RPMI7951 (cell line): ENCODE results near the gene IGFBPL1. TPM values are rescaled to one million over a fixed set of nuclear protein-coding genes. Genes with fewer than 3 reads are reported as not detected.

Source experiments
- DNase-seq: peaks from one replicate; pipeline ENCODE4 v3.0.0-alpha.2; 2012; ENCODE audit warnings: low read depth
- total RNA-seq: library from RNA; depleted of rRNA; stranded (reverse); fragments of >200 nt; shearing (Covaris generic); gene quantifications from 2 replicates; pipeline ENCODE4 v1.2.3, GENCODE V29; 2014

The IGFBPL1 gene
- total RNA-seq, 1 experiment from 2014 or later: not detected

DNA sequence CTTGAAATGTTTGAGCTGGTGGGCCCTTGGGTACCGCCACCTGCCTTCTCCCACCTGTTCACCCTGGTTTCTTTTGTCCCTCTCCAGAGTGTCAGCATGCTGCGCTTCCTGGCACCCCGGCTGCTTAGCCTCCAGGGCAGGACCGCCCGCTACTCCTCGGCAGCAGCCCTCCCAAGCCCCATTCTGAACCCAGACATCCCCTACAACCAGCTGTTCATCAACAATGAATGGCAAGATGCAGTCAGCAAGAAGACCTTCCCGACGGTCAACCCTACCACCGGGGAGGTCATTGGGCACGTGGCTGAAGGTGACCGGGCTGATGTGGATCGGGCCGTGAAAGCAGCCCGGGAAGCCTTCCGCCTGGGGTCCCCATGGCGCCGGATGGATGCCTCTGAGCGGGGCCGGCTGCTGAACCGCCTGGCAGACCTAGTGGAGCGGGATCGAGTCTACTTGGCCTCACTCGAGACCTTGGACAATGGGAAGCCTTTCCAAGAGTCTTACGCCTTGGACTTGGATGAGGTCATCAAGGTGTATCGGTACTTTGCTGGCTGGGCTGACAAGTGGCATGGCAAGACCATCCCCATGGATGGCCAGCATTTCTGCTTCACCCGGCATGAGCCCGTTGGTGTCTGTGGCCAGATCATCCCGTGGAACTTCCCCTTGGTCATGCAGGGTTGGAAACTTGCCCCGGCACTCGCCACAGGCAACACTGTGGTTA, 28.4 kb downstream of the IGFBPL1 start:
- DNase-seq: no peak

DNA sequence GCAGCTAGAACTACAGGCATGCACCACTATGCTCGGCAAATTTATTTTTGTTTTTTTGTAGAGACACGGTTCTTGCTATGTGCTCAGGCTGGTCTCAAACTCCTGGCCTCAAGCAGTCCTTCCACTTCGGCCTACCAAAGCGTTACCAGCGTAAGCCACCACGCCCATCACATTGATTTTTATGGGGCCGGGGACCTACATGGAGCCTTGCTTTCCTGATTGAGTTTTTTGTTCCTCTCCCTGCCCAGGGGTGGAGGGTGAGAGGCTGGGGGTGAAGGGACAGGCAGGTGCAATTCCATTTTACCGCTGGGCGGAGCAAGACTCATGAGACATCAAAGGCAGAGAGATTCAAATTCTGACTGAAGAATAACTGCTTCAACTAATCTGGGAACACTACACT, 29.8 kb downstream of the IGFBPL1 start:
- DNase-seq: no peak

DNA sequence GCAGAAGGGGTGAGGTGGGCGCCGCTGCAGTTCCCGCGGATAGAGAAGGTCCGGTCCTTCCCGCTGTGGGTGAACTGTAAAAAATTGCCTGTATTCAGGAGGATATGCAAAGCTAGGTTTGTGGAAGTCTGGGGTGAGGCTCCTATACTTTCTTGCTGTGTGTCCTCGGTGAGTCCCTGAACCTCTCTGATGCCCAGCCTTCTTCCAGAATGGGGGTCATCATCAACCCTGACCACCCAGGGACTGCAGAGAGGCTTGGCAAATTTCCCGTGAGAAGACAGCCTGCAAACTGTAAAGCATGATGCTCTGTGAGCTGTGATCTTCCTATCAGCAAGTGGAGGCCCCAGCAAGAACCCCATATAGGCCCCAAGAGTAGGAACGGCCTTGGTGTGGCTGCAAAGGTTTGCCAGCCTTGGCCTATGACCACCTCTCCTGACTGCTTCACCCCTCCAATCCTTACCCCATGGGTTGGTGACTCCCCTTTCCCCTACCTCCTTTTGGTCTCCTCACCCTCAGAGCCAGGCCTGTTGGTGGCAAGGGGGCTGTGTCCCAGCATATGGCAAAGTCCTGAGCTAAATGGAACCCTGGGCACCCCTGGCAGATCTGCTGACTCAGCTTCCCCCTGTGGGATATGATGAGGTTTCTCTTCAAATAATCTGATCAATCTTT, 31.0 kb downstream of the IGFBPL1 start:
- no peak for DNase-seq

DNA sequence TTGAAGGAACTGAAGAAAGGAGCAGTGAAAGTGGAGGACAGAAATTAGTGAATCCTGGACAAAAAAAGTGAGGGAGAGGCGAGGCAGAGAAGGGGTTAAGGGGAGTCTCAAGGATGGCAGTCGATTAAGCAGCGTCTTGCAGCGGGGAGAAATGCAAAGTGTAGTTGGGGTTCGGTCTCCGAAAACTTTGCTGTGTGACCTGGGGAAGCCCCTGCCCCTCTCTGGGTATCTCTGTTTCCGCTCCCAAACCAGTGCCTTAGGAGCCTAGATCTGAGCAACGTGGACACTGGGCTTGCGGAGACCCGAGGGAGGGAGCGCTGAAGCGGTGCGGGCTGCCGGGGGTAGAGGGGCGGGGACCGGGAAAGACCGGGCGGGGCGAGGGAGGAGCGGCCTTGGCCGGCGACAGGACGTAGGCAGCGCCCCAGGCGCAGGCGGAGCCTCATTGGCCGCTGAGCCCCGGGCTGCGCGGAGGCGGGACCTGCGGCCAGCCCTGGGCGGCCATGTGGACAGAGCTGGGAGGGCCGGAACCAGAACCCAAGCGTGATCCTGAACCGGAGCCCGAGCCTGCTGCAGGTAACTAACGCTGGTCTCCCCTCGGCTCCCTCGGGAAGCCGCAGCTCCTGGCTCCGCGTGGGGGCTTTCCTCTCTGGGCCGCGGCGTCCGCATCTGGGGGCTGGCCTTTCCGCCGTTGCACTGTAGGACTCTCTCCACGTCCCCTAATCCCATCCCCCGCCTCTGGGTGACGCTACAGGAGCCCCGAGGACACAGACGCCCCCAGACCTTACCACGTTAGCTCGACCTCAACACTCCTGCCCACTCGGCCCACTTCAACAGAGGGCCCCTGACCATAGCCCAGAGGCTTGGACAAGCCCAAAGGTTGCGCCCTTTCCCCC, 31.8 kb downstream of the IGFBPL1 start, which contains the start of gene ALDH1B1:
ALDH1B1 (plus strand) TSS at position 468 of the 893 bp plus-strand sequence. CDS start 3,047 bp downstream, outside the sequence.
- peak; percentile 85 for DNase-seq

DNA sequence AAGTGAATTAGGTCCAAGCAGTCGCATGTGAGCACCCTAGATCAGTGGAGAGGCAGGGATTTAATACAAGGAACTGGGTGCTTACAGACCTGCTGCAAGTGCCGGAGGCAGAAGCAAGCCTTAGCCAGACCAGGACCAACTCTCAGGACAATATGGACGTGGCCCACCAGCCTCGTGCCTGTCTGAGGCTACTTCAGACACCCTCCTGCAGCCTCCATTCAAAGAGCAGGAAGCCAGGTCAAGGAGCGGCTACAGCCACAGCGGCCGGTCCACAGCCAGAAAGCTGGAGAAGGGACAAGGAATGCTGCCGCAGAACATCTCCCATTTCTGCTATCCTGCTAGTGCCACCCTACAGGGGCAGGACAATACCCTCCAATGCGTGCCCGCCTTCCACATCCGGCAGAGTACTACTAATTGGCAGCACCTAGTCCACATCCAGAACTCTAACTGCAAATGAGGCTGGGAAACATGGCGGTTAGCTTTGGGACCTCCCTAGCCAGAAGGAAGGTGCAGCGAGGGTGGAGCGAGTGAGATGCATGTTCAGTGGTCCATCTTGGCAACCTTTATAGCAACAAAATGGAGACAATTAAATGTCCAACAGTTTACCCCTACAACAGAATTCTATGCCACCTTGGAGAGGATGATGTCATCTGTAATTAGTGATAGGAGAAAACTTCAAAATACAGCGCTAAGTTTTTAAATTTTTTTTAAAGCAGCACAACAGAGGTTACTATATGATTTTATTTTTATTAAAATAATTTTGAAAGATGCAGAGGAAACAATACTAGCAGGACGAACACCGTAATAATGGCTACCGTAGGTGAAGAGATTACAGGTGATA, 32.8 kb downstream of the IGFBPL1 start:
- no peak for DNase-seq

DNA sequence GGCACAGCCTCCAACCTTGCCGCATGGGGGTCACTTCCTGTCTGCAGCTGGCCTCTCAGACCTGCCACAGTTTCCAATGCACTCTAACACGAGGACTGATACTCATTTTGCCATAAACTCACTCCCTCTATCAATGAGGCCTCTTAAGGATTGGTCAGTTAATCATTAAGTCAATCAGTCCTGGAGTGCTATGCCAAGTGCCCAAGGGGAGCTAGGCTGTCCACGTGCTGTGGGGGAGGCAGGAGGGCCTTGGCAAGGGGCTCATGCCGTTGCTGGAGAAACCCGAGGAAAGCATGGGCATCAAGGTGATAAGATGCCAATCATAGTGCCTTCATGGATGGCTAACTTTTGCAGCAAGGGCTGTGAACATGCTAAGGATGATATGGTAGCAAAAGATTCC, 33.4 kb downstream of the IGFBPL1 start:
- DNase-seq: no peak

DNA sequence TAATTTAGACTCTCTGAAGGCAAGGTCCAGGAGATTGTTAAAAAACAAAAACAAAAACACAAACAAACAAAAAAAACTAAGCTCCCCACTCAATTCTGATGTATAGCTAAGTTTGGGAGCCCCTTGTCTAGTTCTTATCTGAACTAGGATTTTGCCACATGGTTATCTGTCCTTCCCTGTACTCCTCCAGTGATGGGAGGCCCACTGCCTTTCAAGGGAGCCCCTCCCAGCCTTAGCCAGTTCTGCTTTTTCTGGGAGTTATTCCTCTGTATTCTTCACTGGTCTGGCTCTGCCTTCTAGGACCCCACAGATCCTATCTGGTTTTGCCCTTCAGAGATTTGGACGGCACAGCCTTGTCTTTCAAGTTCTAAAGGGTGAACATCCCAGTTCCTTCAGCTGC, 33.8 kb downstream of the IGFBPL1 start:
- no peak for DNase-seq

DNA sequence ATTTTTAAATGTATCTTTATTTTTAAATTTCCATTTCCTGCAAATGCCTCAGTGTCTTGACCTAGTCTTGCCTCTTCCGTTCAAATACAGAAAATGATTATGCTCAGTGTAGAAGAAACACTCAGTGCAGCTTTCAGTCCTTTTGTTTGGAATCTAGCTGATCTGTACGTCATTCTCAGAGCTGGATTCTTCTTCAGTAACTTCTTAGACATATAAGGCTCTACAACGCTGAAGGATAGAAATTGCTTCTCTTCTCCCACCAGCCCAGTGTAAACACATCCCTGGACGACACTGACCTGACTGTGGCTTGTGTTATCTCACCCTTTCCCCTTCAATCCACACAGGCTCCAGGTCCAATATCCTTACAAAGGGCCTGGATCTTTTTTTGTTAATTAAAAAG, 34.9 kb downstream of the IGFBPL1 start:
- DNase-seq: no peak

DNA sequence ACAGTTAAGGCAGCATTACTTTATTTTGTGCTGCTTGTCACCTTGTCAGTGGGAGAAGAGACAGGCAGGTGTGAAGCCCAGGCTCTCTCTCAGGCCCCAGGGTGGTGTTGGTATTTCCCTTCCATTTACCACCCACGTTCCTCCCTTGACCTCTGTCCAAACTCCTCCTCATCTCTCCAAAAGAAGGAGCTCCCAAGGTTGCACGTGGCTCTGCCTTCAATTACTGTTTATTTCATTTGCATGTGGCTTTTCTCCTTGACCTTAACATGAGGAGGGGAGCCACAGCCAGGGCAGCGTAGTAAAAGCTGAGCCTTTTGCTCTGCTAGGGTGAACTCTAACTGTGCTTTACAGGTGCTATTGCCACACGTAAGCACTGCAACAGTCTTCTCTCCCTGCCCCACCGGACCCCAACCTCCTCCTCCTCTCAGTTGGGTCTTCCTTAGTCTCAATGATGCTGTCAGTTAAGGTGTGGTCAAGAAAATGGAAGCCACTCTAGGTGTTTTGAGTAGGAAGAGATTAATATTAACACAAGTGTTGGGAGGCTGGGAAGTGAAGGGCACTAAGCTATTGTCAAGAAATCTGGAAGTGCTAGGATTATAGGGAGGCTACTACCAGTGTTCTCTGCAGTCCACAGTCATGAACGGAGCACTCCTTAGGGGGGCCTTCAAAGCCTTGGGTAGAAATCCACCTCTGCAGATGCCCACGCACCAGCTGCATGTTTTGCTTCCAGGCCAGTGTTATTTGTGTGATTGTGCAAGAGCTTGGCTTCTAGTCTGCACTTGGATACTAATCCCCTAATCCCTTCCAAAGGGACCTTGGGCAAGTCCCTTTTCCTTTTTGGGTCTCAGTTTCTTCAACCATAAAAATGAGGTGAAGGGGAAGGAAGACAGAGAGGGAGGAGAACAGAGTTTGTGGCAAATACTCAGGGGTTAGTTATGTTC, 35.7 kb downstream of the IGFBPL1 start:
- no peak for DNase-seq

DNA sequence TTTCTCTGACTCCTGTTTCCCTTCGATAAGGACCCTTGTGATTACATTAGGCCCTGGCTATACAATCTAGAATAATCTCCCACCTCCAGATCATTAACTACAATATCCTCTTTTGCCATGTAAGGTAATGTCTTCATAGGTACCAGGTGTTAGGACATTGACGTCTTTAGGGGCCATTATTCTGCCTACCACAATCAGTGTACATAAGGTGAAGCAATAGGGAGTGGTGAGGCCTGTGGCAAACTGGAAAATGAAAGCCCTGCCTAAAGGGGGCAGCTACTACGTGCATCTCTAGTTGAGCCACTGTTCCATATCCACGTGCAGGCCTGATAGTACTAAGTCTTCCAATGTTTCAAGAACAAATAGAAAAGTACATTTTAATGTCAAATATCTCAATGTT, 36.5 kb downstream of the IGFBPL1 start:
- no peak for DNase-seq

DNA sequence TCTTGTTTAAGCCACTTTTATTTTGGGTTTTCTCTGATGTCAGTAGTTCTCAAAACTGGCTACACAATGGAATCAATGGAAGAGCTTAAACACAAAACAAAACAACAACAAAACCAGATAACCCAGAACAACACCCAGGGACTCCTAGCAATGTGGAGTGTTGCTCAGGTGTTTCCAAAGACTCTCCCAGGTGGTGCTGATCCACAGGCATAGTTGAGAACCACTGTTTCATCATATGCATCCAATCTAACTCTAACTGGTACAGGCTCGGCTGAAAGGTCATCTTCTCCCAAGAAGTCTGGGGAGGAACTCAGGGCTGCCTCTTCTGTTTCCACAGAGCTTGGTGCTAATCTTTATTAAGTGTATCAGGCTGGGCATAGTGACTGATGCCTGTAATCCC, 37.2 kb downstream of the IGFBPL1 start:
- no peak for DNase-seq

DNA sequence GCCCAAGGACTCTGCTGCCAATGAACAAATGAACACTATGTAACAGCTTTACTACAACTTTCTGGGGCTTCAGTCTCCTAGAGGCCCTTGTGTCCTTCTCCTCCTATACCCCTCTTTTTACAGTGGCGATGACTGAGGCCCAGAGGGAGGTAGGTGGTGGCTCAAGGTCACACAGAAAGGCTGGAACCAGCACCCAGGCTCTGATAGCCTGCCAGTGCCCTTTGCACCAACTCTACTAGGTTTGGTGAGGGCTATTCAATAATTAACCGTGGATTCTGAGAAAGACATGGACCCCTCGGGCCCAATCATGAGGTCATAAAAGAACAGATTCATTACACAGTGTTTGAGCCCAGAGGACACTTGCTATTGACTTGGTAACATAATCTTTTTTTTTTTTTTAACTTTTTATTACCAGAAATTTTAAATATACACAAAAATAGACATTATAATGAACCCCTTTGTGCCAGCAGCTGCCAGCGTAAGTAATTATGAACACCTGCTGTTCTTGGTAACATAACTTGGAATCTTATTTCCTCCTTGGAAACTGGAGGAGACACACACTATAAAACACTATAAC, 37.8 kb downstream of the IGFBPL1 start:
- DNase-seq: no peak

DNA sequence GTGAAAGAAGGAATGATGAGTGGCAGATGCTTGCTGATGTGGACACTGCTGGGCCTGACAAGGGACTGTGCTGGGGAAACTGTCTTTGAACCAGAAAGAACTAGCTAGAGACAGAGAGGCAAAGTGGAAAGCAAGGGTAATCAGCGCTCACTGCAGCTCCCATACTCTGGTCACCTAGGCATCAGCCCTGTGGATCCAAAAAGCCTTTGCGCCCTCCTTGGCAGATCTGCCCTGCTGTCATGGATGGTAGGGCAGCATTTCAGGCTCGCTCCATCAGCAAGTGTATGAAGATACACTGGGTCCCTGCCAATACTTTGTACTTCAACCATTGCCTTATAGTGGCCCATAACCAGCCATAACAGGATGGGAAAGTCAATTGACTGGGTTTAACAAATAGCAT, 38.4 kb downstream of the IGFBPL1 start:
- DNase-seq: no peak

DNA sequence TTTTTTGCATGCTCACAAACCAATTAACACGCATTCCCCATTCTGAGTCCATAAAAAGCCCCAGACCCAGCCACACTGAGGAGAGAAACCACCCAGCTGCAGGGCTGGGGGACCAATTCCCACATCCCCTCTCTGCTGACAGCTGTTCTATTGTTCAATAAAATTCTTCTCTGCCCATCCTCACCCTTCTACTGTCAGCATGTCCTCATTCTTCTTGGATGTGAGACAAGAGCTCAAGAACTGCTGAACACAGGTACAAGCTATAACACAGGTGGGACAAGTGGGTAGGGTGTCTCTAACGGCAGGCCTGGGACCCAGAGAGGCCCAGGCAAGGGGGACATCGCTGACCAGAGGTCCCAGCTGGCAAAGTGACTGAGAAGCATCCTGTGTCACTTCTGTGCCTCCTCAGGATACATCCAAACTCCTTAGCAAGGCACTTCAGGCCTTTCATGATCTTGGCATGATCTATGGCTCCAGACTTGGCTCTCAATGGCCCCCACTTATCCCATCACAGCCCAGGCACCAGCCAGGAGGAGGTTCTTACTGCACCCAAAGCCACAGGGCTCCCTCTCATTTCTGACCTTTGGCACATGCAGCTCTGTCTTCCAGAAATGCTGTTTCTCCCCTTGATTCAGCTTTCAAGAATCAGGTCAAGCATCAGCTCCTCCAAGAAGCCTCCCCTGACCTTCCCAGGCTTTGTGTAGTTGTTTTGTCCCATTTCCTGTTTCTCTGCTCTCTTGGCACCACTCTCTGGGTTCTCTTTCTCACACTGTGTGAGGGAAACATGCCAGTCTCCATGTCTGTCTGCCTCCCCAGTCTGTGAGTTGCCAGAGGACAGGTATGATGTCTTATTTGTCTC, 39.0 kb downstream of the IGFBPL1 start:
- no peak for DNase-seq

DNA sequence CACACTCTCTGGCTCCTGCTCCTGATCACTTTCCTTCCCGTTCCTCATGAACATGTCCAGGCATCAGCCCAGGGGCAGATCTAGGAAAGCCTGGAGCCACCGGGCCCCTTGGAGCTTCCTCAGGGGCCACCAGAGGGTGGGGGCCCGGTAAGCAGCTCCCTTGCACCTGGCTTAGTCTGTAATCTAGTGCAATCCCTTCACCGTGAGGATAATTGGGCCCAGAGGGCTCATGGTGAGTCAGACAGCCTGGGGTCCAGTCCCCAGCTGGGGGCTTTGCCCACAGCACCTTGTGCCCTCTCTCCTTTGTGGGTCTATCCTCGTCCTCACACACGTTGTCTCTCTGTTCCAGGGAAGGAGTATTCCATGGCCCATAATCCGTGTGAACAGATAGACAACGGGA, 42.1 kb downstream of the IGFBPL1 start:
- DNase-seq: no peak

DNA sequence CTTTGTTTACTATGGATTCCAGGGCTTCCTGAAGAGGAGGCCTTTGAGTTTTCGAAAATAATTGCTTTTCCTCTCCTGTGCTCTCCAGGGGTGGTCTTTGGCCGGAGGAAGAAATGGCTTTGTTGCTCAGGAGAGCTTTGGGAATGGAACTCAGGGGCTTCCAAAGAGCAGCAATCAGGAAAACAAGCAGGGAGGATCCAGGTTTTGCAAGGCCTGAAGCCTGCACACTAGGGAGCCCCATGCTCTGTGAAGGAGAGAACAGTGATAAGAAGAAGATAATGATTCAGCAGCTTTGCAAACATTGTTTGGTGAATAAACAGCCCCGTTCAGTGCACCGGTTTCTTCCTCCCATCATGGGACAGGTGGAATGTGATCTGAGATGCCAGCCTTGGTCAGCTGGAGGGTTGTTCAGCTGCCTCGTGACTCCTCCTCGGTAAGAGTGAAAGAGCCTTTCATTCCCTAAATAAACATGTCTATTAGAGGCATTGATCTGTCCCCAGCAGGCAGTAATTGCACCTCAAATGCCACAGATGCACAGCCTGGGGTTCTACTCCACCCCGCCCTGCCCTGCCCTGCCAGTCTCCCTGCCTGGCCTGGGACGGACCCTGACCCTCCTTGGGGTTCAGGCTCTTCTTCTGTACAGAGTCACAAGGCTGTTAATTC, 43.3 kb downstream of the IGFBPL1 start:
- DNase-seq: no peak

DNA sequence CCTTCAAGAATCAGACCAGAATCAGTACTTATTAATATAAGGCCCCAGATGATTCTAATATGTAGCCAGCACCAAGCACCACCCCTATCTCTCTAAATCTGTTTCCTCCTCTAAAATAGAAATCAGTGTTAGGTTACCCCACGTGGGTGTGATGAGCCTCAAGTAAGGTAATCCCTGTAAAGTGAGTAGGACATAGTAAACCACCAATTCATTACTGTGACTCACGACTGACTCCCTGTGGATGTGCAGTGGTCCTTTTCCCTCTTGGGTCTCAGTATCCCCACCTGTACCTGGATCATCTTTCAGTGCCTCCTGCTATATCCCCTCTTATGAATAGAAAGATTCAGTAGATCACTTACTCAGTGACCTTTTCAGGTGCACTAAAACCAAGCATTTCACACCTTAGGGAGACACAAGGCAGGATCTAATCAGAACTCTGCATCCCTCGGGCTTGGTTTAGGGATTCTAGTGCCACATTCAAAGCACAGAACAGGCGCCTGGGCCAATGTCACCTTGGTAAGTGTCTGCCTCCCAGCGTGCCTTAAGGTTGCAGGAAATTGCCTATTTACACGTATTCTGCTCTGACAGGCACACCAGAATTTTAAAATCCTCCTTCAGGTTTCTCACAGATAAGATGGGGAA, 43.9 kb downstream of the IGFBPL1 start:
- no peak for DNase-seq
